Measurements from ENCODE around the gene CDH19.
"Not testable (repeated sequence)": the region's sequence is repeated elsewhere in the genome, so short reads cannot be mapped to it uniquely, and the experiment has no call there.

The CDH19 gene

GRCh38 chr18:66566616-66567015, 37.3 kb downstream of the CDH19 start:
- DNase-seq (ENCODE audit: low read depth in 2 of 2): no peak

- DNase-seq (ENCODE audit: low read depth in 2 of 2): no peak
These were observed 39.7 kb downstream of the CDH19 start for GRCh38 chr18:66564236-66564635.

- DNase-seq (ENCODE audit: low read depth in 2 of 2): no peak
These were observed 41.6 kb downstream of the CDH19 start for GRCh38 chr18:66562279-66562678.

- no peak for DNase-seq (ENCODE audit: low read depth in 2 of 2)
These were observed 43.8 kb downstream of the CDH19 start for GRCh38 chr18:66560094-66560493.

- no peak for DNase-seq (ENCODE audit: low read depth in 2 of 2)
These were observed 45.1 kb downstream of the CDH19 start for GRCh38 chr18:66558773-66559172.

DNA sequence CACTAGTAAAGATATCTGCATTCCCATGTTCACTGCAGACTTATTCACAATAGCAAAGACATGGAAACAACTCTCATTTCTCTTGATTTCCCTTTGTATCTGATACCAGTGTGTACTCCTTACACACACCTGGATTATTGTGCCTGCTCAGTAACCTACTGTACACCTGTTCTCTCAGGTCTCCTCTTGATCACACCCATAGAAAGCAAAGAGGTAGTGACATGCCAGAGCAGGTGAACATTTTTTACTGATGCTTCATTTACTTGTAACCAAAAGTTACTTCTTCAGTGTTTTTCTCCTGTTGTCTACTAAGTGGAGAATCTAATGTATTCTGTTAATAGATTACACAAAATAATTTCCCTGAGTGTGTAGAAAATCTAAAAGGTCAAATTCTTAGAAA, 46.8 kb downstream of the CDH19 start:
- DNase-seq (ENCODE audit: low read depth in 2 of 2): no peak

DNA sequence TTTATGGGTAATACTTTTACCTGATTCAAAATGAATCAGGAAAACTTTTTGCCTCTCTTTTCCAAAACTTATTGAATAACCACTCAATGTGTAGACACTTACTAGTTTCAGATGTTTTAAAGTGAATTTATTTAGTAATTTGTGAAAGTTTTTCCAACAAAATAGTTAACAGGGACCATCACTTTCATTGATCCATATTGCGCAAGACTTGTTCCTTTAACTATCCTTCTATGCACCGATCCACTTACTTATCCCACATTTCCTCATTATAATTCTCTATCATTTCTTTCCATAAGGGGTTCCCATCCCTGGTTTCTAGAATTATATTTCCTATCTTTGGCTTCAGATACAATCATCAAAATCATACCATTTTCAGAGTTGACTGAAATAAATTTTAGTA, 48.3 kb downstream of the CDH19 start:
- DNase-seq (ENCODE audit: low read depth in 2 of 2): no peak

GRCh38 chr18:66553824-66554223, 50.1 kb downstream of the CDH19 start:
- no peak for DNase-seq (ENCODE audit: low read depth in 2 of 2)

GRCh38 chr18:66550366-66550765, 53.5 kb downstream of the CDH19 start:
- no peak for DNase-seq (ENCODE audit: low read depth in 2 of 2)

DNA sequence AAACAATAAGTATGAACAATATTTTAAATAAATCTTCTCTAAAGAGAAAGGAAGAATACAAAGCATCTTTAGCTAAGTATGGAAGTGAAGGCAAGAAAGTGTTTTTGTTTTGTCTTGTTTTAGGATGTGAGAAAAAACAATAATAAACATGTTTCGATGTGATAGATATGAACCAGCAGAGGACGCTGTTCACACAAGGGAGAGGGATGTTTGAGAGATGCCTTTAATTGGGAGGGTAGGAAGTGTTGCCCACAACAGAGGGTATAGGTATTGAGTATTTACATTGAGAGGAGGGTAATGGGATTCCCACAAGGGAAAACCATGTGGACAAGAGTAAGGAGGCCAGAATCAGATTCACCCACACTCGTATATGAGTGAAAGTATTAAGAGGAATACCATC, 55.1 kb downstream of the CDH19 start:
- DNase-seq (ENCODE audit: low read depth in 2 of 2): no peak

GRCh38 chr18:66534110-66534509, 69.8 kb downstream of the CDH19 start:
- no peak for DNase-seq (ENCODE audit: low read depth in 2 of 2)

DNA sequence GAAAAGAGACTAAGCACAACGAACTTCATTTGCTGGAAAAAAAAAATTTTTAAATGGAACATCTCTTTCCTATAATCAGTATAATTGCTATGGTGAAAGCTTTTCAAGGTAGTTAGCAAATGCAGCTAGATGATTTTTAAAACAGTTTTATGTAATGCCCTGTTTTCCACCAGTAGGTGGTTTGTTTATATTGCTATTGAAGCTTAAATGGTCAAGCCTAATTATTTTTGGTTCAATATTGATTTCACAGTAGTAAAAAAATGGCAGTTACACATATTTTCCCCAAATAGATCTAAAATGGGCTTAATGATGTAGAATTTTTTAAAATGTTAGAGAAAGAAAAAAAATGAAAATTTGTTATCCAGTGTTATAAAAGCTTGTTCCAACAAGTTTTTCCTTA, 70.2 kb downstream of the CDH19 start:
- no peak for DNase-seq (ENCODE audit: low read depth in 2 of 2)

DNA sequence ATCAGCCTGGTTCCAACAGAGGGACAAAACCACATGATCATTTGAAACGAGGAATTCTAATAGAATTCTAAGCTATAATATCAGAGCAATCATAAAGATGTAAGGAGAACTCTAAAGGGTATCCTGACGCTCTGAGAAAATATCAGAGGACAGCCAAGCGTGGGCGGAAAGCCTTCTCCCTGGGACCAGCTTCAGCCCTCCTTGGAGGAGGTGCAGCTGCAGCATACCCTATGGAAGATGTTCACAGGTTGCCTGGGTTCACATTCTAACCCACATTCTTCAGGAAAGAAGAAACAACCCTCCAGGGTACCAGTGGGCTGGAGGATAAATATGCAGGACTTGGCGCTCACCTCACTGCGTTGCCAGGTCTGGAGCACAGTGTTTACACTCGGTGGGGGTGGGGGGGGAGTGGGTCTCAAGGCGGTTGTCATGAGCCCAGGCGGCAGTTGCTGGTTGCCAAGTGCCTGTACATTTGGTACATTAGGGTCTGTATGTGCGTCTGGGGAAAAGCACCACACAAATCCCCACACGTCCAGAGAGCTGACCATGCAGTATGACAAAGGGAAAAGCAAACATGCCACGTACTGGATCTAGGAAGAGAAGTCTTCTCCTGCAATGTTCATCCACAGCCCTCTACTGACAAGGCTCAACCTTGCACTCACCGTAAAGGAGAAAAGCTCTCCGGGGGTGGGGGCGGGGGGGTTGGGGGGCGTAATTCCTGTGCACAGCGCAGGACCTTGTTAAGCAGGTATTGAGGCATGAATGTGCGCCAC, 80.5 kb downstream of the CDH19 start:
- no peak for DNase-seq (ENCODE audit: low read depth in 2 of 2)

- DNase-seq (ENCODE audit: low read depth in 2 of 2): no peak
These were observed 89.9 kb downstream of the CDH19 start for GRCh38 chr18:66513996-66514395.

DNA sequence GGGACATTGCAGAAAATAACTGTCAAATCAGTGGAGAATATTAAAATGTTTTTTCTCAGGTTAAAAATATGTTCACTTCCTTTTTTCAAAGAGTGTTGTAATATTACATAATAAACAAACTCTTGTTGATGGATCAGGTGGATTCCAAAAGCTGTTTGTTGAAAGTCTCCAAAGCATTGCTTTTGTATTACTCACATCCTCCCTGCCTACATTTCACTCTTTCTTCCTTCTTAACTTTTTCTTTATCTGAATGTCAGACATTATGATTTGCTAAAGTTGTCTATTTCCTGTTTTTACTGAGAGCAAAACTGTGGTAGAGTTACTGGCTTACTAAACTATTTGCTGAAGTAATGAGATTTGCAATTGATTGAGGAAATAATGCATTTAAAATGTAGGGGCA, 92.1 kb downstream of the CDH19 start:
- no peak for DNase-seq (ENCODE audit: low read depth in 2 of 2)

GRCh38 chr18:66511289-66511688, 92.6 kb downstream of the CDH19 start:
- DNase-seq (ENCODE audit: low read depth in 2 of 2): no peak

DNA sequence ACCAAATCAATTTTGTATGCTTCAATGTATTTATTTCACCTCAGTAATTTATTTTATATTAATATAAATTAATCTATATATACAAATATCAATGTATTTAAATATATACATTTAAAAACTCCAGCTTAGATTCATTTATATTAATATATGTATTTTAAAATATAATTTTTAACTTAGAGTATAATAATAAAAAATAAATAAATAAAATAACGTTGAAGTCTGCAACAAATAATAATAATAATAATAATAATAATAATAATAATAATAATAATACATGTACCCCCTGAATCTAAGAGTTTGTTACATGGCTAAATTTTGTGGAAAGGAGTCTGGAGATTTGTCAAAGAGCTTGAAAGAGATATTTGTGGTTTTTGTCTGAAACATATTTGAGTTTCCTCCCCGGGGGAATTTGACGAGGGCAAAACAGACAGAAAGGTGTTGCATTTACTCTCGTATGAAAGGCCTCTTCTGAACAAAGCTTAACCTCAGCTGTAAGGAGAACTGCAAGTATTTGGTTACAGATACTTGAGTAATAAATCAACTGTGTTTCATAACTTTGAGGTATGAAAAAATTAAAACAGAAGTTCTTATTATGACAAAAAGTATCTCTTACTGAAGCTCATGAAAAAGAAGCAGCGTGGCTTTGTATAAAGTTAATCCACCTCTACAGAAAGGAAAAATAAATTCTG, 93.4 kb downstream of the CDH19 start:
- no peak for DNase-seq (ENCODE audit: low read depth in 2 of 2)

- DNase-seq (ENCODE audit: low read depth in 2 of 2): no peak
These were observed 95.0 kb downstream of the CDH19 start for GRCh38 chr18:66508937-66509336.

DNA sequence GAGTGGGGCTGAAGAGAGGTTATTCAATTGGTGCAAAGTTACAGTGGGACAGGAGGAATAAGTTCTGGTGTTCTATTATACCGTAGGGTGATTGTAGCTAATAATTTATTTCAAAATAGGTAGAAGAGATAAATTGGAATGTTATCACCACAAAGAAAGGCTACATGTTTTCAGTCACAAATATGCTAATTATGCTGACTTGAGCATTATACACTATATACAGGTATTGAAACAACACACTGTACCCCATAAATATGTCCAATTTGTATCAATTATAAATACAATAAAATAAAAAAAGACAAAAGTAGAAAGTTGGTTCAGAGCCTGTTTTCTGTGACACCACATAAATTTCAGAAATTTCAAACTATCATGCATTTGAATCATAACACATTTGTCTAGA, 97.7 kb downstream of the CDH19 start:
- DNase-seq (ENCODE audit: low read depth in 2 of 2): no peak

DNA sequence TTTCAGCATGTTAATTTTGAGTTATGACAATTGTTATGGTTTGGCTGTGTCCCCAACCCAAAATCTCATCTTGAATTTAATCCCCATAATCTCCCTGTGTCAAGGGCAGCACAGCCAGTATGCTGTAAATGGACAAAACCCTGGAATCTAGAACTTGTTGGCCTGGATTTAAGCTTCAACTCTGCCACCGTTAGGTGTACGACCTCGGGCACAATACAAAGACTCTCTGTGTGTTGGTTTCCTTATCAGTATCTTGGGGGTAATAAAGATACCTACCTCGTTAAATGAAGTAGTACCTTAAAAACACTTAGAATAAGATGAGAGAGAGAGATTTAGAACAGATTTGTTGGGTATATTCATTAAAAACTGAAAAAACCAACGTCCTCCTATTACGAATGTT, 106.5 kb downstream of the CDH19 start:
- no peak for DNase-seq (ENCODE audit: low read depth in 2 of 2)

DNA sequence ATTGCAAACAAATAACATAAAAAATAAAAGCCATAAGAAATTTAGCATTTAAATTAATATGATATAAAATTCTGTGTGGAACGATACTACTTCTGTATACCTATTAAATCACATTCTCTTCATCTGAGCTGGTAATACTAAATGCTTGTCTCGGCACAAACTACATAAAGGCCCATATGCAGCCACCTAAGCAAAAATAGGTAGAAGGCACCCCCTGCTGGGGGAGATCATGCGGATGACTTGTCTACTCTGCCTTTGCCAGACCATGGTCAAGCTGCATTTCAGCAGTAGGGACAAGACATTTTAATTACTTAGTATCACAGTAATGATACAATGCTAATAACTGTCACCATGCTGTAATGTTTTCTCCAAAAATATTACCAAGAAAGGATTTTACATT, 108.0 kb downstream of the CDH19 start:
- DNase-seq (ENCODE audit: low read depth in 2 of 2): no peak

GRCh38 chr18:66473882-66474281, 130.0 kb downstream of the CDH19 start:
- no peak for DNase-seq (ENCODE audit: low read depth in 2 of 2)

DNA sequence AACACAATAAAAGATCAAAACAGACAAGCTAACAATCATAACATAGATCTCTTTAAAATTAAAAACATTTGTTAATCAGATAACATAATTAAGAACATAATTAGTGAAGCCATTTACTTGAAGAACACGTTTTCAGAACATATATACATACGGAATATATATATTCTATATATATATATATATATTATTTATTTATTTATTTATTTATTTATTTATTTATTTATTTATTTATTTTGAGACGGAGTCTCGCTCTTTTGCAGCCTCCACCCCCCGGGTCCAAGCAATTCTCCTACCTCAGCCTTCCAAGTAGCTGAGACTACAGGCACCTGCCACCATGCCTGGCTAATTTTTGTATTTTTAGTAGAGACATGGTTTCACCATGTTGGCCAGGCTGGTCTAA, 137.7 kb downstream of the CDH19 start:
- not testable (repeated sequence) for DNase-seq (ENCODE audit: low read depth in 2 of 2)

DNA sequence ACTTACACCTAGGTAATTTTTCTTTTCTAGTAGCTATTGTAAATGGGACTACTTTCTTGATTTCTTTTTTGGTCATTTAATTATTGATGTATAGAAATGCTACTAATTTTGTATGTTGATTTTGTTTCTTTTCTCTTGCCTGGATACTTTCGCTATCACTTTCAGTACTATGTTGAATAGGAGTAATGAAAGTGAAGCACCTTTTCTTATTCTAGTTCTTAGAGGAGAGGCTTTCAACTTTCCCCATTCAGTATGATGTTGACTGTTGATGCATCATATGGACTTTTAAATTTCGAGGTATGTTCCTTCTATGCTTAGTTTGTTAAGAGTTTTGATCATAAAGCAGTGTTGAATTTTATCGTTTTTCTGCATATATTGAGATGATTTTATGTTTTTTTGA, 142.5 kb downstream of the CDH19 start:
- DNase-seq (ENCODE audit: low read depth in 2 of 2): no peak
